NOMO-1 treated with DMSO at 0.1 percent for 48 hours (cell line): ENCODE measurements around the gene LSP1.

Experiments
- DNase-seq: peaks from one replicate; lab custom pipeline; 2025; ENCODE audit not compliant: unreplicated experiment; lab: John Stamatoyannopoulos, UW

LSP1 gene

DNA sequence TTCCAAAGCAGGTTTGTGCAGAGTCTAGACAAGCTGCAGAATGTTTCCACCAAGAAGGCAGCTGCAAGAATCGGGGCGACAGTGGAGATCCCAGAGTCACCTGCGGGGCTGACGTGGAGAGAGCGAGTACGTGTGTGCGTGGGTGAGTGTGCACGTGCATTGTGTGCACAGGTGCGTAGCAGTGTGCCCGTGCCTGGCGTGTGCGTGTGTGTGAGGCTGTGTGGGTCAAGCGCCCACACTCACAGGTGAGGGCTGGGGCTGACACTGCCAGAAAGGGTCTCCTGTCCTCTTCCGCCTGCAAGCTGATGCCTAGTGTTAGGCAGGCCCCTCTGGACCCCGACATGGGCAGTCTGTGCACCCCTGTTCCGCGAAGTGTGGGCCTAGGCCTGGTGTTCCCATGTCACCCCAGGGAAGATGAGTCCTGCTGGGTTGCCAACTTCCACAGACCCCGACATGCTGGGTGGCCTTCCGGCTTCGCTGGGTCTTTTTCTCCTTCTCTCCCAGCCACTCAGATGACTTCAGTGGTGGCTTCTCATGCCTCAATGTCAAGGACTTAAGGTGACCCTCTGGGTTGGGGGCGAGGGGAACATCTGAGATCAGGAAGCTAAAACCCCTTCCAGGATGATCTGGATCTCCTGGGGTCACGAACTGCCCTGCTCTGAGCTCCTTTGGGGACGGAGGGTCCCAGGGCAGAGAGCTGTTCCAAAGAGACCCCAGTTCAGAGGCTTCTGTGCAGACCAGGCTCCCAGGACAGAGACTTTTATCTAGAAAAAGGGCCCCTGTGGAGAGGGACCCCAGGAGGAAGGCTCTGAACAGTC is 28.5 kb upstream of the LSP1 start:
- DNase-seq: no peak

DNA sequence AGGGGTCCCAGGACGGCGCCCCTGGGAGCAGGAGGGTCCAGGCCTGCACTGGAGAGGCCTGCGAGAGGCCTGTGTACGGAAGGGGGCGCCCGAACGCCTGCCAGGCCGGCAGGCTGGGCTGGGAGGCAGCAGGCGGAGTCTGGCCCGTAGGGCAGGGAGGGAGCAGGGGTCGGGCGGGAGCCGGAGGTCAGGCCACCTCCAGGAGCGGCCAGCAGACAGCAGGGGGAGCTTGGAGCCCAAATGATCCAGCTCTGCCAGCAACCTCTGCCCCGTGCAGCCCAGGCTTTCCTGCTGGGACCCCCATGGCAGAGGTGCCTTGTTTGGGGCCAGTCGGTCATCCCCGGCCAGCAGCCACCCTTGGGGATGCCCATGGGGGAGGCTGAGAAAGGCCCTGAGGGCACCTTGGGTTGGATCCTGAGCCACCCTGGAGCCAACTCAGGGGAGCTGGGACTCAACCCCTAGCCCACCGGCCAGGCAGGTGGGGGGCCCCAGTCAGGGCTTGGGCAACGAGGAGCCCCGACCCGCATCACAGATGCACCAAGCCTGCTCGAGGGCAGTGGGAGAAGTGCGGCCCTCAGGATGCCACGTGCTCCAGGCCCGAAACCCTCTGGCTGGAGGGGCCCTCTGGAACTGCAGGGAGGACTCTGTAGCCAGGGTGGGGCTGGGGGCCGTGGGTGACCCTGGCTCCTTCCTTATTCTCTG is 27.7 kb upstream of the LSP1 start:
- peak; percentile 58 for DNase-seq

- DNase-seq: no peak
Observed at GRCh38 chr11:1825785-1826451, 27.0 kb upstream of the LSP1 start.

DNA sequence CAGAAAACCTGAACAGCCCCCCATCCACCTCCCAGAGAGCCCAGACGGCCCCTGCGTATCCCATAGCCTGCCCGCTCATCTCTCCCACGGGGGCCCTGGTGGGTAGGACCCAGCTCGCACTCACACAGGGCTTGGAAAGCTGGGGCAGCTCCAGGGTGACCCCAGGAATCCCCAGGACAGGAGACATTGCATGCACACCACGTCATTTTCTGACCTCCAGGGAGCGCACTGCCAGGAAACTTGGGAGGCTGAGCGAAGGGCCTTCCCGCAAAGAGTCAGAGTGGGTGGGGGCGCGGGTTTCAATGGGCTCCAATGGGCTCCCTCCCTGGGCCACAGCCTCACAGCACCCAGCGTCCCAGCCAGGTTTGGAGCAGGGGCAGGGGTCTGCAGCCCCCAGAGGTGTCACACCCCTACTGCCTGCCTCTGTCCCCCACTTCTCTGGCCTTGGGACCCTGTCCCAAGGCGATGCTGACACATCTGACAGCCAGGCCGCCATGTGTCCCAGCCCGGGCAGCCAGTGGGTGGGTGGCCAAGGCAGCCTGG is 26.3 kb upstream of the LSP1 start:
- no peak for DNase-seq

GRCh38 chr11:1827095-1827813 is 25.6 kb upstream of the LSP1 start:
- DNase-seq: no peak

DNA sequence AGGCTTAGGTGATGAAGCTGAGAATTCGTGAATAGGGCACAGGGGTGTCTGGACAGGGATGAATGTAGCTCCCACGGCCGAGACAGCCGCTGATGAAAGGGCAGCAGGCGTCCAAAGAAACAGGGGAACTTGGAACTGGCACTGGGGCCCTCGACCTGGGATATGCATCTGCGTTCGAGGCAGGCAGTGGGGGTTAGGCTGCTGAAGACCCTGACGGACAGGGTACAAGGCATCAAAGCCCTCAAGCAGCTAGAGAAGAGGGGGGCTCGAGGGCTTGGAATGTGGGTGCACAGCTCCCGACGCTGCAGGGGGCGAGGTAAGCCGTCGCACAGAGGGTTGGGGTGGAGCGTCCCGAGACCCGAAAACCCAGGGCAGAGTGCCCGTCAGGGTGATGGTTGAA is 25.0 kb upstream of the LSP1 start:
- DNase-seq: no peak

DNA sequence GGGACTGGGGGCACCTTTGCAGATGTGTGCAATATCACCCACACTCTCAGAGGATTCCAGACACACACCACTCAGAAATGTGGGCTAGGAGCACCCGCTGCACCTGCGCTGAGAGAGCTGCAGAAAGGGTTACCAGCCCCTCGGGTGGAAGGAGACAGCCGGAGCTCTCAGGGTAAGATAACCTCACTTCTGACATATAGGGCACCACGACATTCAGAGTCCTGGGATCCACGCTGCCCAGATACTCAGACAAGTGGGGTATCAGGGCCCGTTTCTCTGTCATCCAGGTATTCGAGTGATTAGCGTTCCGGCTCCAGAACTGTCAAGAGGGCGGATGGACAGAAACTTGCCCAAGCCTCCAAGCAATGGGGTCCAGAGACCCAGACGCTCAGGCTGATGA is 24.3 kb upstream of the LSP1 start:
- DNase-seq: no peak

- DNase-seq: no peak
Observed at GRCh38 chr11:1829039-1829820, 23.7 kb upstream of the LSP1 start.

- DNase-seq: no peak
Observed at GRCh38 chr11:1830004-1830321, 22.9 kb upstream of the LSP1 start.

GRCh38 chr11:1830322-1831223 is 22.3 kb upstream of the LSP1 start:
- no peak for DNase-seq

DNA sequence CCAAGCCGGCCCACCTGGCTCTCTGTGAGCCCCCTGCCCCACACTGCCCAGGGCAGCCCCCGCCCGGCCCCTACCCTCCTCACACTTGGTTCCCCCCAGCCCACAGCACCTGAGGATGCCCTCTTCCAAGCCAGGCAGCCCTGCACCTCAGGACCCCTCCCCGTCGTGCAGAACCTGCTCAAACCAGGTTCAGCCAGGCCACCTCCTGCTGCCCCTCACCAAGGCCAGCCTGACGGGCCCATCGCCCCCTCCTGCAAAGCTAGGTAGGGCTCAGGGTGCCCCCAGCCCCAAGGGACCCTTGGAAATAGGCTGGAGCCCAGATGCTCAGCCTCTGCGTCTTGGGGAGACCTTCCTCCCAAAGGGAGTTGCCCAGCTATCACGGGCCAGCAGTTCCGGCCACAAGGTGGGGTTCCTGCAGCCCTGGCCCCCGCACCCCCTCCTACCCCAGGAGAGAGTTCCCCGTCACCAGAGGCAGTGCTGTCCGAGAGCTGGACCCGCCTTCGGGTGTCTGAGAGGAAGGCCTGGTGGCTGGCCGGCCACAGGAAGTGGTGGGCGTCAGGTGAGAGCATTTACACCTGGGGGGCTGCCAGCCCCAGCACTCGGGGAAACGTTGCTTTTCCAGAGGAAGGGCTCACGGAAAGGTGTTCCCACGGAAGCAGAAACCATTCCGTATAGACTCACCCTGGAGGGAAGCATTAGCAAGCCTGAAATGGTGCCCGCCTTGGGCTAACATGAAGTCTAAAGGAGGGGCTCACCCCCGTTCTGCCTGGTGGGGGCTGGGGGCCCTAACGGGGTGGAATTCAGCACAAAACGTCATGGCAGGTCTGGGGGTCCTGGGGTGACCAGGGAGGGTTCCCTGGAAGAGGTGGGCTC is 21.3 kb upstream of the LSP1 start:
- no peak for DNase-seq

DNA sequence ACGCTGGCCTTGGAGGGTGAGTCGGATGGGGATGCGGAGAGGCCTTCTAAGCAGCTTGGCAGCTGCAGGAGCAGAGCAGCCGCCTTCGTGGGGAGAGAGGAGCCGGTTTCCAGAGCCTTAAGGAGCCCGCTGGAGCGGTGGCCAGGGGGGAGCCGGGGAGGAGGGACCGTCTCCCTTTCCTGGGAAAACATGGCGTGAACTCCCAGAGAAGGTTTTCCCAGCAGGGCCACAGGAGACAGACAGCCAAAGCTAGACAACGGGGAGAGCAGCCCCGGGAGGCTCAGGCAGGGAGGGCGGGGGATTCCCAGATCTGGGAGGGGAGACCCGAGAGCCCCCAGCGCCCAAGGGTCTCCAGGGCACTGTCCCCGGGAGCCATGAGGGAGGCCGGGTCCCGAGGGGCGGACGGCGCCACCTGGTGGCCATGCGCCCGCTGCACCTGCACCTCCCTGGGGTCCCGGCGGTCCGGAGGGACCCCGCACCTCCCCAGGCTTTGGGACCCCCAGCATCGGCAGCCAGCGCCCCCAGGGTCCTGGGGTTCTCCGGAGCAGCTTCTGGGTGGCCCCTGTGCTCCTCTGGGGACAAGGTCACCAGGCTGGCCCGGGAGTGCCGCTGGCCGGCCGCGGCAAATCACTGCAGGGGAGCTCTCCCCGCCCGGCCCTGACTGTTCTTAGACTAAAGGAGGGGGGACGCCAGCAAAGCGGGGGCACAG is 20.5 kb upstream of the LSP1 start:
- DNase-seq: no peak

DNA sequence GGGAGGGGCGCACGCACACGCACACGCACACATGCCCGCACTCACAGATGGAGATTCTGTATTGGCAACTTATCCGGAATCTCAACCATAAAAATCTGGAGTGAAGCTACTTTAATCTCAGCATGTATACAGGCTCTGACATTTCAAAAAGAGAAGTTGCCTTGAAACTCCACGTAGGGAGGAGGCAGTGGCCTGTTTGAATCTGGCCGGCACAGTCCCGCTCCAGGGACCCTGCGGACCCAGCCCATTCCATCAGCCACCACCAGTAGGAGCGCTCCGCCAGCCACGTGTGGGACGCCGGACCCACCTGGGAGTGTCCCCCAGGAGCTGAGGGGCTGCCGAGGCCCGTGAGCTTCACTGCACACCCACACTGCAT is 20.0 kb upstream of the LSP1 start:
- no peak for DNase-seq

GRCh38 chr11:1834062-1834610 is 18.7 kb upstream of the LSP1 start:
- DNase-seq: no peak

- DNase-seq: no peak
Observed at GRCh38 chr11:1834779-1835670, 17.9 kb upstream of the LSP1 start, which contains the start of gene SYT8. TSS of gene SYT8 (plus strand) at chr11:1834990. CDS start at chr11:1835106, 116 bp downstream.

DNA sequence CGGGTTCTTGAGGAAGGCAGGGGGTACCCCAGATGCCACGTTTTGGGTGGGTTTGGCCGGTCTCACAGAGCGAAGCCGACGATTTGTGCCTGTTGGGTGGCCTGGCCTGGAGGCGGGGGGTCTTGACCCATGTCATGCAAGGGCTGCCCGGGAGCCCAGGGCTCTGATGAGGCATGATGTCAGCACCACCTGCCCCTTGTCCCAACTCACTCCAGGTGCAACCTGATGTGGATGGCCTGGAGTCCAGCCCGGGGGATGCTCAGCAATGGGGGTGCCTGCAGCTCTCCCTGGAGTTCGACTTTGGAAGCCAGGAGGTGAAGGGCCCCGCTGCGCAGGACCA is 17.2 kb upstream of the LSP1 start:
- DNase-seq: no peak
